RWPE1 (cell line): ENCODE measurements around the gene PLPP2.

Experiments
- CTCF ChIA-PET: fragments of 350-600 bp; sonication (Branson Sonifier 250); formaldehyde crosslinking; extraction: SDS; loops from one replicate; lab custom pipeline; 2021; lab: Yijun Ruan, JAX
- POLR2A ChIA-PET: fragments of 400-600 bp; formaldehyde crosslinking; extraction: SDS; loops from one replicate; lab custom pipeline; 2020; ENCODE audit warnings: antibody characterized with exemption; ENCODE audit not compliant: low non-redundant PET; lab: Yijun Ruan, JAX
- DNase-seq: peaks from one replicate; pipeline ENCODE4 v3.0.0; 2012; ENCODE audit warnings: low spot score
- H3K27ac ChIP-seq: fragments of 450-650 bp; 2 replicates; pipeline ENCODE4 v1.5.1; 2017
- CTCF ChIP-seq: fragments of 450-650 bp; conservative IDR thresholded peaks from 2 replicates; pipeline ENCODE4 v1.5.1; 2017; ENCODE audit warnings: low read depth, mild to moderate bottlenecking

PLPP2 gene

GRCh38 chr19:290372-291005 is 714 bp downstream of the PLPP2 start:
- no peak for TF ChIP-seq CTCF
- POLR2A ChIA-PET: interaction anchor here (0.6 kb wide), 1 partner anchor 1447 kb away, joined by 3 read pairs; no protein-coding TSS in a partner anchor
- peak overlapping the region; percentile 92 for H3K27ac ChIP-seq
- CTCF ChIA-PET: no interaction called here
- peak; percentile 72 for DNase-seq

- peak; percentile 87 for DNase-seq
- no peak for TF ChIP-seq CTCF
- H3K27ac ChIP-seq: peak overlapping the region; percentile 92
- ChIA-PET POLR2A (interaction anchor here (0.6 kb wide), 1 partner anchor 1448 kb away, joined by 3 read pairs; no protein-coding TSS in a partner anchor), CTCF (no interaction called here)
Measured at GRCh38 chr19:289651-290371, 1.4 kb downstream of the PLPP2 start.

- TF ChIP-seq CTCF: no peak
- ChIA-PET POLR2A (no interaction called here), CTCF (no interaction called here)
Measured at GRCh38 chr19:288911-289310, 2.3 kb downstream of the PLPP2 start.

GRCh38 chr19:287381-287871 is 3.8 kb downstream of the PLPP2 start:
- no peak for TF ChIP-seq CTCF
- no peak for DNase-seq
- CTCF ChIA-PET: interaction anchor here (0.7 kb wide), 1 partner anchor 115 kb away, joined by 4 read pairs; no protein-coding TSS in a partner anchor
- peak overlapping the region; percentile 92 for H3K27ac ChIP-seq
- POLR2A ChIA-PET: no interaction called here

More at GRCh38 chr19:288911-289310, 2.3 kb downstream of the PLPP2 start:
- no peak for DNase-seq
- H3K27ac ChIP-seq: peak overlapping the region; percentile 92

GRCh38 chr19:283395-283794 is 7.8 kb downstream of the PLPP2 start:
- no peak overlapping the region for H3K27ac ChIP-seq
- POLR2A ChIA-PET: no interaction called here
- CTCF ChIA-PET: no interaction called here
- no peak for DNase-seq
- TF ChIP-seq CTCF: no peak

- TF ChIP-seq CTCF: no peak
- H3K27ac ChIP-seq: no peak overlapping the region
- POLR2A ChIA-PET: no interaction called here
- DNase-seq: no peak
- CTCF ChIA-PET: no interaction called here
Measured at GRCh38 chr19:282501-282900, 8.7 kb downstream of the PLPP2 start.
